Measurements from ENCODE around the gene RIC3.

Gene RIC3

GRCh38 chr11:8094656-8095055 is 74.2 kb downstream of the RIC3 start:
- Histone ChIP-seq H3K9me3 (ENCODE audit: control insufficient read depth, insufficient read depth, low read length) (no peaks in the 10 kb centered on the region), H3K4me1 (ENCODE audit: insufficient read depth, low read length) (no peaks in the 10 kb centered on the region), H3K9ac (ENCODE audit: low read depth, low read length) (no peak overlapping the region), H3K36me3 (ENCODE audit: insufficient read depth, low read length) (no peaks in the 10 kb centered on the region; the same call in 1 of the 2 replicates)

- no peaks in the 10 kb centered on the region for H3K9me3 ChIP-seq (ENCODE audit: control insufficient read depth, insufficient read depth, low read length)
- H3K36me3 ChIP-seq (ENCODE audit: insufficient read depth, low read length): no peaks in the 10 kb centered on the region; the same call in 1 of the 2 replicates
- H3K4me1 ChIP-seq (ENCODE audit: insufficient read depth, low read length): no peaks in the 10 kb centered on the region
- no peak overlapping the region for H3K9ac ChIP-seq (ENCODE audit: low read depth, low read length)
These were observed 74.8 kb downstream of the RIC3 start for GRCh38 chr11:8093931-8094575.

- Histone ChIP-seq H3K9ac (ENCODE audit: low read depth, low read length) (no peak overlapping the region), H3K9me3 (ENCODE audit: control insufficient read depth, insufficient read depth, low read length) (no peaks in the 10 kb centered on the region), H3K36me3 (ENCODE audit: insufficient read depth, low read length) (no peaks in the 10 kb centered on the region), H3K4me1 (ENCODE audit: insufficient read depth, low read length) (no peaks in the 10 kb centered on the region)
These were observed 76.0 kb downstream of the RIC3 start for GRCh38 chr11:8092587-8093424.

GRCh38 chr11:8091721-8092120 is 77.1 kb downstream of the RIC3 start:
- no peaks in the 10 kb centered on the region for H3K9me3 ChIP-seq (ENCODE audit: control insufficient read depth, insufficient read depth, low read length)
- H3K36me3 ChIP-seq (ENCODE audit: insufficient read depth, low read length): no peaks in the 10 kb centered on the region
- H3K9ac ChIP-seq (ENCODE audit: low read depth, low read length): no peak overlapping the region
- peaks cover 5% of the 10 kb centered on the region for H3K4me1 ChIP-seq (ENCODE audit: insufficient read depth, low read length)

GRCh38 chr11:8090756-8091155 is 78.1 kb downstream of the RIC3 start:
- no peaks in the 10 kb centered on the region for H3K9me3 ChIP-seq (ENCODE audit: control insufficient read depth, insufficient read depth, low read length)
- H3K36me3 ChIP-seq (ENCODE audit: insufficient read depth, low read length): no peaks in the 10 kb centered on the region
- peaks cover 9% of the 10 kb centered on the region for H3K4me1 ChIP-seq (ENCODE audit: insufficient read depth, low read length)
- no peak overlapping the region for H3K9ac ChIP-seq (ENCODE audit: low read depth, low read length)

GRCh38 chr11:8089791-8090510 is 78.9 kb downstream of the RIC3 start:
- Histone ChIP-seq H3K4me1 (ENCODE audit: insufficient read depth, low read length) (peaks cover 14% of the 10 kb centered on the region), H3K9ac (ENCODE audit: low read depth, low read length) (no peak overlapping the region), H3K36me3 (ENCODE audit: insufficient read depth, low read length) (no peaks in the 10 kb centered on the region), H3K9me3 (ENCODE audit: control insufficient read depth, insufficient read depth, low read length) (no peaks in the 10 kb centered on the region)

- Histone ChIP-seq H3K4me1 (ENCODE audit: insufficient read depth, low read length) (peaks cover 31% of the 10 kb centered on the region), H3K9me3 (ENCODE audit: control insufficient read depth, insufficient read depth, low read length) (no peaks in the 10 kb centered on the region)
These were observed 81.1 kb downstream of the RIC3 start for GRCh38 chr11:8087756-8088155.

GRCh38 chr11:8087185-8087584 is 81.6 kb downstream of the RIC3 start:
- Histone ChIP-seq H3K36me3 (ENCODE audit: insufficient read depth, low read length) (no peaks in the 10 kb centered on the region), H3K9me3 (ENCODE audit: control insufficient read depth, insufficient read depth, low read length) (no peaks in the 10 kb centered on the region), H3K4me1 (ENCODE audit: insufficient read depth, low read length) (peaks cover 31% of the 10 kb centered on the region), H3K9ac (ENCODE audit: low read depth, low read length) (no peak overlapping the region)

More at GRCh38 chr11:8087756-8088155, 81.1 kb downstream of the RIC3 start:
- Histone ChIP-seq H3K9ac (ENCODE audit: low read depth, low read length) (no peak overlapping the region), H3K36me3 (ENCODE audit: insufficient read depth, low read length) (no peaks in the 10 kb centered on the region)

GRCh38 chr11:8086571-8086970 is 82.3 kb downstream of the RIC3 start:
- Histone ChIP-seq H3K9me3 (ENCODE audit: control insufficient read depth, insufficient read depth, low read length) (no peaks in the 10 kb centered on the region), H3K36me3 (ENCODE audit: insufficient read depth, low read length) (no peaks in the 10 kb centered on the region), H3K4me1 (ENCODE audit: insufficient read depth, low read length) (peaks cover 35% of the 10 kb centered on the region), H3K9ac (ENCODE audit: low read depth, low read length) (no peak overlapping the region)

- H3K4me1 ChIP-seq (ENCODE audit: insufficient read depth, low read length): peaks cover 35% of the 10 kb centered on the region
- no peak overlapping the region for H3K9ac ChIP-seq (ENCODE audit: low read depth, low read length)
- H3K36me3 ChIP-seq (ENCODE audit: insufficient read depth, low read length): no peaks in the 10 kb centered on the region
- no peaks in the 10 kb centered on the region for H3K9me3 ChIP-seq (ENCODE audit: control insufficient read depth, insufficient read depth, low read length)
These were observed 82.8 kb downstream of the RIC3 start for GRCh38 chr11:8086001-8086479.

- Histone ChIP-seq H3K9ac (ENCODE audit: low read depth, low read length) (no peak overlapping the region), H3K9me3 (ENCODE audit: control insufficient read depth, insufficient read depth, low read length) (no peaks in the 10 kb centered on the region), H3K4me1 (ENCODE audit: insufficient read depth, low read length) (peaks cover 35% of the 10 kb centered on the region), H3K36me3 (ENCODE audit: insufficient read depth, low read length) (no peaks in the 10 kb centered on the region)
These were observed 83.7 kb downstream of the RIC3 start for GRCh38 chr11:8085011-8085645.

- H3K9ac ChIP-seq (ENCODE audit: low read depth, low read length): no peak overlapping the region
- H3K9me3 ChIP-seq (ENCODE audit: control insufficient read depth, insufficient read depth, low read length): no peaks in the 10 kb centered on the region
- no peaks in the 10 kb centered on the region for H3K36me3 ChIP-seq (ENCODE audit: insufficient read depth, low read length)
- peaks cover 35% of the 10 kb centered on the region for H3K4me1 ChIP-seq (ENCODE audit: insufficient read depth, low read length)
These were observed 84.5 kb downstream of the RIC3 start for GRCh38 chr11:8084352-8084751.

- Histone ChIP-seq H3K9ac (ENCODE audit: low read depth, low read length) (no peak overlapping the region), H3K9me3 (ENCODE audit: control insufficient read depth, insufficient read depth, low read length) (no peaks in the 10 kb centered on the region), H3K36me3 (ENCODE audit: insufficient read depth, low read length) (no peaks in the 10 kb centered on the region), H3K4me1 (ENCODE audit: insufficient read depth, low read length) (peaks cover 35% of the 10 kb centered on the region)
These were observed 84.9 kb downstream of the RIC3 start for GRCh38 chr11:8083871-8084281.

GRCh38 chr11:8083088-8083395 is 85.8 kb downstream of the RIC3 start:
- no peak overlapping the region for H3K9ac ChIP-seq (ENCODE audit: low read depth, low read length)
- H3K4me1 ChIP-seq (ENCODE audit: insufficient read depth, low read length): peaks cover 35% of the 10 kb centered on the region
- H3K9me3 ChIP-seq (ENCODE audit: control insufficient read depth, insufficient read depth, low read length): no peaks in the 10 kb centered on the region
- H3K36me3 ChIP-seq (ENCODE audit: insufficient read depth, low read length): no peaks in the 10 kb centered on the region
